Testis (tissue), 2 donors: ENCODE results near the gene TMEM129.

Experiments
- CTCF ChIP-seq, 3 experiments: fragments of 450-650 bp in 2 of 3; fragments of 200-600 bp in 1 of 3; sonication (generic) in 1 of 3; IDR thresholded peaks; one replicate each; pipeline ENCODE4 v1.5.1; 2016 to 2019; ENCODE audit warnings: antibody characterized with exemption in 3 of 3, mild to moderate bottlenecking in 2 of 3, moderate library complexity in 1 of 3
- POLR2A ChIP-seq: fragments of 450-650 bp; IDR thresholded peaks from one replicate; pipeline ENCODE4 v1.6.1; 2017; ENCODE audit warnings: antibody characterized with exemption, mild to moderate bottlenecking, moderate library complexity

- no peak for TF ChIP-seq POLR2A
- no peak for TF ChIP-seq CTCF (IDR thresholded peaks at IDR 0.05)
These were observed 36.7 kb upstream of the TMEM129 start for GRCh38 chr4:1757836-1758235.
